Vagina (tissue), 2 donors: ENCODE measurements around the gene SMC1B. TPM values are rescaled to one million over a fixed set of nuclear protein-coding genes. Genes with fewer than 3 reads are reported as not detected.
"Not testable (repeated sequence)": the region's sequence is repeated elsewhere in the genome, so short reads cannot be mapped to it uniquely, and the experiment has no call there.

ENCODE experiments used
- DNase-seq, 2 donors: peaks; one replicate each; pipeline ENCODE4 v3.0.0-alpha.2; 2017; ENCODE audit errors: extremely low spot score in 2 of 2
- H3K27ac ChIP-seq: fragments of 200-600 bp; sonication (generic); one replicate; pipeline ENCODE4 v1.5.1; 2019
- H3K27me3 ChIP-seq: fragments of 200-600 bp; sonication (generic); one replicate; pipeline ENCODE4 v1.5.1; 2019
- H3K36me3 ChIP-seq, 2 donors: fragments of 200-600 bp; sonication (generic); one replicate each; pipeline ENCODE4 v1.5.1; 2017 to 2019
- H3K4me1 ChIP-seq: fragments of 200-600 bp; sonication (generic); one replicate; pipeline ENCODE4 v1.5.1; 2019
- H3K4me3 ChIP-seq, 2 donors: fragments of 200-600 bp; sonication (generic); 1 replicate in 1 of 2; 2 replicates in 1 of 2; pipeline ENCODE4 v1.5.1; 2016 to 2019
- H3K9me3 ChIP-seq: fragments of 200-600 bp; sonication (generic); one replicate; pipeline ENCODE4 v1.5.1; 2019
- POLR2A ChIP-seq, 2 donors: fragments of 450-650 bp; IDR thresholded peaks; one replicate each; pipeline ENCODE4 v1.6.1; 2017; ENCODE audit warnings: antibody characterized with exemption in 2 of 2, mild to moderate bottlenecking in 2 of 2, moderate library complexity in 2 of 2
- POLR2AphosphoS5 ChIP-seq, 2 donors: sonication (generic); formaldehyde crosslinking; IDR thresholded peaks; one replicate each; pipeline ENCODE4 v1.9.0; 2017; ENCODE audit warnings: antibody characterized with exemption in 2 of 2, mild to moderate bottlenecking in 2 of 2, low read depth in 1 of 2; ENCODE audit not compliant: insufficient read depth in 1 of 2
- intact Hi-C: fragments of 100-400 bp; cut with DNase I; formaldehyde crosslinking; loops from one replicate; pipeline ENCODE4 v1.15.1; 2023
- total RNA-seq: library from RNA; depleted of rRNA; stranded (reverse); fragments of >200 nt; gene quantifications from one replicate; pipeline ENCODE4 v1.2.3, GENCODE V29; 2016
- TF ChIP-seq, protein P1 (sequence below), 3 experiments: fragments of 450-650 bp in 2 of 3; fragments of 200-600 bp in 1 of 3; sonication (generic) in 1 of 3; IDR thresholded peaks; one replicate each; pipeline ENCODE4 v1.5.1; 2017 to 2019; ENCODE audit warnings: antibody characterized with exemption in 3 of 3, mild to moderate bottlenecking in 2 of 3, moderate library complexity in 2 of 3

Gene SMC1B
- total RNA-seq, 1 donor from 2014 or later = not detected

- Histone ChIP-seq H3K27ac (no peak overlapping the region), H3K27me3 (no peaks in the 10 kb centered on the region), H3K9me3 (no peaks in the 10 kb centered on the region), H3K4me1 (no peaks in the 10 kb centered on the region), H3K36me3 (no peaks in the 10 kb centered on the region), H3K4me3 (no peak overlapping the region)
- DNase-seq = no peak
- TF ChIP-seq POLR2A (IDR thresholded peaks at IDR 0.05) (no peak), POLR2AphosphoS5 (IDR thresholded peaks at IDR 0.05; ENCODE audit: insufficient read depth in 1 of 2, low read depth in 1 of 2) (no peak)
- intact Hi-C loops = no loop called here
Measured at GRCh38 chr22:45357490-45357889, 55.9 kb downstream of the SMC1B start.

DNA sequence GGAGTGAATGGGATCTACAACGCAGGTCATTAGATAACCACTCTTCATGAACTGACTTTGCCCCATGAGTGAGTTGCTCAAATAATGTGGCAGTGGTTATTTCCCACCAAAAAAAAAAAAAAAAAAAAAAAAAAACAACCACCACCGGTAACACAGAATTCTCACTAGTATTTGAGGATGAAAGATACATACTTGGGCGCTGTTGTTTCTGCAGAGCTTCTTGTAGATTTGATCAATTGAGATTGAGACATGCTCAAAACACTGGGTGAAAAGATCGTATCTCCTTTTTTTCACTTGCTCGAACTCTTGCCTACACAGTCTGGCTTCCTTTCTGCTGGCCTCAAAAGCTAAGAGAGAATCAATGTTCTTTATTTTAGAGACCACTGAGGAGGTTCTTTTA, 59.6 kb downstream of the SMC1B start:
- Histone ChIP-seq H3K4me1 (no peaks in the 10 kb centered on the region), H3K36me3 (no peaks in the 10 kb centered on the region), H3K27me3 (no peaks in the 10 kb centered on the region), H3K27ac (no peak overlapping the region), H3K9me3 (no peaks in the 10 kb centered on the region), H3K4me3 (no peak overlapping the region)
- intact Hi-C loops = no loop called here
- DNase-seq = no peak
- TF ChIP-seq, protein P1, sequence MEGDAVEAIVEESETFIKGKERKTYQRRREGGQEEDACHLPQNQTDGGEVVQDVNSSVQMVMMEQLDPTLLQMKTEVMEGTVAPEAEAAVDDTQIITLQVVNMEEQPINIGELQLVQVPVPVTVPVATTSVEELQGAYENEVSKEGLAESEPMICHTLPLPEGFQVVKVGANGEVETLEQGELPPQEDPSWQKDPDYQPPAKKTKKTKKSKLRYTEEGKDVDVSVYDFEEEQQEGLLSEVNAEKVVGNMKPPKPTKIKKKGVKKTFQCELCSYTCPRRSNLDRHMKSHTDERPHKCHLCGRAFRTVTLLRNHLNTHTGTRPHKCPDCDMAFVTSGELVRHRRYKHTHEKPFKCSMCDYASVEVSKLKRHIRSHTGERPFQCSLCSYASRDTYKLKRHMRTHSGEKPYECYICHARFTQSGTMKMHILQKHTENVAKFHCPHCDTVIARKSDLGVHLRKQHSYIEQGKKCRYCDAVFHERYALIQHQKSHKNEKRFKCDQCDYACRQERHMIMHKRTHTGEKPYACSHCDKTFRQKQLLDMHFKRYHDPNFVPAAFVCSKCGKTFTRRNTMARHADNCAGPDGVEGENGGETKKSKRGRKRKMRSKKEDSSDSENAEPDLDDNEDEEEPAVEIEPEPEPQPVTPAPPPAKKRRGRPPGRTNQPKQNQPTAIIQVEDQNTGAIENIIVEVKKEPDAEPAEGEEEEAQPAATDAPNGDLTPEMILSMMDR (IDR thresholded peaks at IDR 0.05) = no peak
- TF ChIP-seq POLR2A (IDR thresholded peaks at IDR 0.05) = no peak

- intact Hi-C loops, H3K4me3 ChIP-seq, H3K27me3 ChIP-seq, H3K36me3 ChIP-seq, H3K27ac ChIP-seq, H3K9me3 ChIP-seq, DNase-seq, H3K4me1 ChIP-seq: not testable (repeated sequence)
Measured at GRCh38 chr22:45352757-45353156, 60.6 kb downstream of the SMC1B start.

DNA sequence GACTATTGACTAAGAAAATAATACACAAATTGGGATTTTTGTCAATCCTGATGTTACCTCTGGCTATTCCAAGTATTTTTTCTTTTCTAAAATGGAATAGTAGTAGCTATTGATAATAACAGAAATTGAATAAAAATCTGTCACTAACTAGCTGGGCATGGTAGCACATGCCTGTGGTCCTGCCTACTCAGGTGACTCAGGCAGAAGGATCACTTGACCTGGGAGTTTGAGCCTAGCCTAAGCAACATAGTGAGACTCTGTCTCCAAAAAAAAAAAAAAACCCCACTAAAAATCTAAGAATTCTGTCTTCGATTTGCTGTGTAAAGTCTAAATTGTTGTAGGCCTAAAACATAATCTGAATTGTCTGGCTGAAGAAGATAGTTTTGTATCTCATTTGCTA, 61.4 kb downstream of the SMC1B start:
- no peaks in the 10 kb centered on the region for H3K4me1 ChIP-seq
- no peaks in the 10 kb centered on the region for H3K36me3 ChIP-seq
- H3K27ac ChIP-seq = no peak overlapping the region
- H3K9me3 ChIP-seq = no peaks in the 10 kb centered on the region
- H3K27me3 ChIP-seq = no peaks in the 10 kb centered on the region
- no peak overlapping the region for H3K4me3 ChIP-seq
- TF ChIP-seq POLR2AphosphoS5 (IDR thresholded peaks at IDR 0.05; ENCODE audit: insufficient read depth in 1 of 2, low read depth in 1 of 2) = no peak
- no peak for TF ChIP-seq POLR2A (IDR thresholded peaks at IDR 0.05)
- TF ChIP-seq, protein P1 (IDR thresholded peaks at IDR 0.05) = no peak
- DNase-seq = no peak
- intact Hi-C loops = no loop called here

DNA sequence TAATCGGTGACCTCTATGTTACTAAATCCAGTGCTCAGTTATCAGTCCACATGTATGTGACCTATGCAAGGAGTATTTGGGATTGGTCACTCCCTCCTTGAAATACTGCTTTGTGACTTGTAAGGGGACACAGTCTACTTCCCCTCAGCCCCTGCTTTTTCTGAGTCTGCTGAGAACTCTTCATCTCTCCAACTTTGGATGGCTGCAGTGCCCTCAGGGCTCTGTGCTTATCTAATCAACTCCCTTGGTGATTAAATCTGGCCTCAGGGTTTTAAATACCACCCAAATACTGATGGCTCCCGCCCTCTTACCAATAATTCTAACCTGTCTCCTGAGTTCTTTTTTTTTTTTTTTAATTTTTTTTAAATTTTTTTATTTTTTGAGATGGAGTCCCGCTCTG, 63.5 kb downstream of the SMC1B start:
- Histone ChIP-seq H3K4me3 (no peak overlapping the region), H3K9me3 (no peaks in the 10 kb centered on the region), H3K36me3 (no peaks in the 10 kb centered on the region), H3K4me1 (no peaks in the 10 kb centered on the region), H3K27ac (no peak overlapping the region), H3K27me3 (no peaks in the 10 kb centered on the region)
- TF ChIP-seq, protein P1 (IDR thresholded peaks at IDR 0.05) = no peak
- no peak for TF ChIP-seq POLR2A (IDR thresholded peaks at IDR 0.05)
- TF ChIP-seq POLR2AphosphoS5 (IDR thresholded peaks at IDR 0.05; ENCODE audit: insufficient read depth in 1 of 2, low read depth in 1 of 2) = no peak
- no peak for DNase-seq
- intact Hi-C loops = no loop called here

DNA sequence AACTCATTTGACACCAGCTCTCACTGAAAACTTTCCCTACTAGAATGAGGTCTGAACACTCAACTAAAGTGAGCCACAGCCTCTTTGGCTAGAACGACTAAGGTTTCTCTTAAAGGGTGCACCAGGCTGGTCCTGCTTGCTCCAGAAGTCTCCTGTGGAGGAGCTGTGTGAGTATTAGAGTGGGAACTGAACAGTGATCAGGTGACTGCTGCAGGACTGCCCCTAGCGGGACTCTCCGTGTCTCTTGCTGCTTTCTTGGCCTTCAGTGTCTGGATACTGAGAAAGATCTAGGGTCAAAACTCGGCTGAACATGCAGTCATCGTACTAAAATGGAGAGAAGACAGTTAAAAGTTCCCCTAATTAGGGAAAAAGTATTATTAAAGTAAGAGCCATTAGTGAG, 69.1 kb downstream of the SMC1B start:
- H3K27ac ChIP-seq = no peak overlapping the region
- H3K4me3 ChIP-seq = no peak overlapping the region
- no peaks in the 10 kb centered on the region for H3K4me1 ChIP-seq
- intact Hi-C loops = no loop called here
- H3K36me3 ChIP-seq = peaks cover 0 to 28% of the 10 kb centered on the region in 2 donors
- TF ChIP-seq POLR2AphosphoS5 (IDR thresholded peaks at IDR 0.05; ENCODE audit: insufficient read depth in 1 of 2, low read depth in 1 of 2) (no peak), POLR2A (IDR thresholded peaks at IDR 0.05) (no peak)
- TF ChIP-seq, protein P1 (IDR thresholded peaks at IDR 0.05) = no peak
- no peak for DNase-seq
- no peaks in the 10 kb centered on the region for H3K27me3 ChIP-seq
- no peaks in the 10 kb centered on the region for H3K9me3 ChIP-seq
